ENCODE results near the gene KRT10. TPM values are rescaled to one million over a fixed set of nuclear protein-coding genes. Genes with fewer than 3 reads are reported as not detected.

KRT10 gene
- total RNA-seq, 4 donors from 2014 or later, result 5.1 to 19.0 (median 8.1) TPM

DNA sequence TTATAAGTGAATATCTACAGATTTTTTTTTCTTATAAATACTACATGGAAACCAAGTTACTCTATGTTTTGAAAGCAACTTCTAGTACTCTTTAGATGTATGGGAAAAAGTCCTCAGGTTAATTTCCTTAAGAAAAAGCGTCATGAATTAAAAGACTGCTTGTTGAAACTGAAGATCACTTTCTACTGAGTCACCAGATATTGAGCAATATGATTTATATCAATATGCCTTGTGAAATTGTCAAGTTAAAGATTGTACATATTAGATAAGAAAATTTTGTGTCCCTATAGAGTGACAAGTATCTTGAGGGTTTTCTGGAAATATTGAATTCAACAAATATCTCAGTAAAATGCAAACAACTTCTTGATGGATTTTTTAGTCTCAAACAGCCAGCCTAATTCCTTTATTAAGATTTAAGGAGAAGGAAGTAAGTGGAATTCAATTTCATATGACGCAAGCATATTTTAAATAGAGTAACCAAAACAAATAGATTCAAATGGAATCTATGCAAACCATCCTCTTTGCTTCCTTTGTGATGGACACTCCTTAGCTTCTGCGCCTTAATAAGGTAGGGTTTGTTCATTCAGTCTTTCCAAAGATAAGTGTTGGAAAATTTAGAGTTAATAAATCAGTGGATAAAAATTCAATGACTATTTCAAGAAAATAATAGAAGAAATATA, 28.0 kb upstream of the KRT10 start:
- Histone ChIP-seq H3K4me1 (no peaks in the 10 kb centered on the region), H3K9me3 (no peaks in the 10 kb centered on the region), H3K4me3 (no peak overlapping the region), H3K27me3 (no peaks in the 10 kb centered on the region), H3K27ac (no peak overlapping the region), H3K36me3 (no peaks in the 10 kb centered on the region)
- no peak for TF ChIP-seq POLR2A (IDR thresholded peaks at IDR 0.05)
- TF ChIP-seq, protein P1, sequence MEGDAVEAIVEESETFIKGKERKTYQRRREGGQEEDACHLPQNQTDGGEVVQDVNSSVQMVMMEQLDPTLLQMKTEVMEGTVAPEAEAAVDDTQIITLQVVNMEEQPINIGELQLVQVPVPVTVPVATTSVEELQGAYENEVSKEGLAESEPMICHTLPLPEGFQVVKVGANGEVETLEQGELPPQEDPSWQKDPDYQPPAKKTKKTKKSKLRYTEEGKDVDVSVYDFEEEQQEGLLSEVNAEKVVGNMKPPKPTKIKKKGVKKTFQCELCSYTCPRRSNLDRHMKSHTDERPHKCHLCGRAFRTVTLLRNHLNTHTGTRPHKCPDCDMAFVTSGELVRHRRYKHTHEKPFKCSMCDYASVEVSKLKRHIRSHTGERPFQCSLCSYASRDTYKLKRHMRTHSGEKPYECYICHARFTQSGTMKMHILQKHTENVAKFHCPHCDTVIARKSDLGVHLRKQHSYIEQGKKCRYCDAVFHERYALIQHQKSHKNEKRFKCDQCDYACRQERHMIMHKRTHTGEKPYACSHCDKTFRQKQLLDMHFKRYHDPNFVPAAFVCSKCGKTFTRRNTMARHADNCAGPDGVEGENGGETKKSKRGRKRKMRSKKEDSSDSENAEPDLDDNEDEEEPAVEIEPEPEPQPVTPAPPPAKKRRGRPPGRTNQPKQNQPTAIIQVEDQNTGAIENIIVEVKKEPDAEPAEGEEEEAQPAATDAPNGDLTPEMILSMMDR (IDR thresholded peaks at IDR 0.05), result no peak
- no peak for DNase-seq

DNA sequence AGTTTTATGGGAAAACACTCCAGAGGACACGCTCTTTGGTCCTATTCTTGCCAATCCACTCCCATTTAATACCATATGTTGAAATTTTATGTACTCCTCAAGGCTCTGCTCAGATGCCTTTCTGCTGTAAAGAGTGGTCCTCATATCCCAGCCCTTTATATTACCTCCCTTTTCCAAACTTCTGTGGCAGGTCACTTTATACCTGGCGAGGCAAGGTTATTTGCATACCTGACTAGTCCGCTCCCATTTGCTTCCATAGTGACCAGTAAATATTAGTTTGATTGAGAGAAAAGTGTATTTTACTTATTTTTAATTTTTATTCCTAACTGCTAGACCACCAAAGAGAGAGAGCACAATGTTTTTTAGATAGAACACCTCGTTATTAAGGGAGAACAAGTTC, 27.3 kb upstream of the KRT10 start:
- Histone ChIP-seq H3K4me1 (no peaks in the 10 kb centered on the region), H3K4me3 (no peak overlapping the region), H3K27ac (no peak overlapping the region), H3K9me3 (no peaks in the 10 kb centered on the region), H3K36me3 (no peaks in the 10 kb centered on the region), H3K27me3 (no peaks in the 10 kb centered on the region)
- TF ChIP-seq, protein P1 (IDR thresholded peaks at IDR 0.05), result no peak
- no peak for TF ChIP-seq POLR2A (IDR thresholded peaks at IDR 0.05)
- DNase-seq, result no peak

DNA sequence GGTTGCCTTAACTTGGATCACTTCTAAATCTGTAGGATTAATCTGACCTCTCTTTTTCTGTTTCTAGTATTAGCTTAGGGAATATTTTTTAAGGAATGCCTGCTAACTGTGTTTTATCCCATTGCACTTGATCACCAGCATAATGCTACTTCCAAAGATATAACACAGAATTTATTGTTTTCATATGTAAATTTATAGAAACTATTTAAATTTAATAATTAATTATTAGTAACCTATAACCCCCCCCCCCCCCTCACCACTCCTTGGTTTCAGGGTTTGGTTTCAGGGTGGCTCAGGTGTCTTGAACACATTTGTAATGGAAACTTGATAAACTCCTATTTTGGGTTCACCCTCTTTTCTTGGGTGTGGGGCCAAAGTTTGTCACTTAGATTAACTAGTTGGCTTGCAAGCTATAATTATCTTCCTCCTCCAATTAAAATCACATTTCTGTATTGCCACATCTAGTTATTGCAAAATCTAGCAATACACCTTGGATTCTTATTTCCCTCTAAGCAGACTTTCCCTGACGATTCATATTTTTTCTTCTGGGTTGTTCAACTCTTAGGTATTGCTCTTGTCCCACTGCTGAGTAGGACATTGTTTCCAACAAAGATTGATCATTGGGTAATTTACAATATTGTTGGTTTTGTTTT, 26.3 kb upstream of the KRT10 start:
- no peaks in the 10 kb centered on the region for H3K36me3 ChIP-seq
- no peak overlapping the region for H3K27ac ChIP-seq
- H3K4me3 ChIP-seq, result no peak overlapping the region
- H3K27me3 ChIP-seq, result no peaks in the 10 kb centered on the region
- no peaks in the 10 kb centered on the region for H3K4me1 ChIP-seq
- no peaks in the 10 kb centered on the region for H3K9me3 ChIP-seq
- no peak for TF ChIP-seq POLR2A (IDR thresholded peaks at IDR 0.05)
- TF ChIP-seq, protein P1 (IDR thresholded peaks at IDR 0.05), result no peak
- DNase-seq, result no peak

DNA sequence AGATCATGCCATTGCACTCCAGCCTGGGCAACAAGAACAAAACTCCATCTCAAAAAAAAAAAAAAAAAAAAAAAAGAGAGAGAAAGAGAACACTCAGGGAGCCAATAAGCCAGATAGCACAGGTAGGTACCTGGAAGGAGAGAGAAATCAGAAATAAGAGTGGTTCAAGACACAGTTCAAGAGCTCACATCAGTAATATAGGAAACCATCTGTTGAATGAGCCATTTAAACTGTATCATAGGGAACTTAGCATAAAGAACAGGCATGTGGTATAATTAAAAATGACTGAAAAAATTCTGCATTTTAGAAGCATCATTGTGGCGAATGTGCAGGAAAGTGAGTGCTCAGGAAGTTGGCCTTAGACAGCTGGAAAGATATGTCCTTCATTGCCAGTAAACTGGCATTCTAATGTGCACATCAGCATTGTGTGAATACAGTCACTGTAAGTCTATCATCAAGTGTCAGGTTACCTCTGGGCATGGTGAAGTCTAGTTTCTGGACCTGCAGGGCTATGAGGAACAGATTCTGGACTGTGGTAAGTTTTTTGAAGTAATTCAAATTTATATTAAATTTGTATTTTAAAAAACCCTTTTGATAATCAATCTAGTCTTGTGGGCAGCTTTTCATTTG, 24.2 kb upstream of the KRT10 start:
- no peak for DNase-seq
- Histone ChIP-seq H3K4me1 (no peaks in the 10 kb centered on the region), H3K4me3 (no peak overlapping the region), H3K27ac (no peak overlapping the region), H3K36me3 (no peaks in the 10 kb centered on the region), H3K27me3 (no peaks in the 10 kb centered on the region), H3K9me3 (no peaks in the 10 kb centered on the region)
- TF ChIP-seq, protein P1 (IDR thresholded peaks at IDR 0.05), result no peak
- no peak for TF ChIP-seq POLR2A (IDR thresholded peaks at IDR 0.05)

DNA sequence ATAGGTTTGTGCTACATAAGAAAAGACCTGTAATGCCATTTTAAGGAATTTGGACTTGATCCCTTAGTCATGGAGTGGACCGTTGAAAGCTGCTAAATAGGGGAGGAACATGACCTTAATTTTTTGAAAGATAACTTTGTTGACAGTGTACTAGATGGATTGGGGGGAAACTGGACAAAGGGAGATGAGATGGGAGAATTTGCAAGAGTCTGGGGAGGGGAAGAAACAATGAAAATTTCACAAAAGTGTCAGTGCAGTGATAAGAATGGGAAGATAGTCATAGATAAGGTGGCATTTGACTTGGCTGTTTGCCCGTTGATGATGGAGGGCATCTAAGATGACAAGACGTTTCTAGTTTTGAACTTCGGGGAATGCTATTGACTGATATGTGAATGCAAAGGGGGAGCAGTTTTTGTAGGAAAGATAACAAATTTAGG, 22.3 kb upstream of the KRT10 start:
- no peaks in the 10 kb centered on the region for H3K9me3 ChIP-seq
- no peak overlapping the region for H3K27ac ChIP-seq
- H3K4me3 ChIP-seq, result no peak overlapping the region
- no peak for DNase-seq
- TF ChIP-seq, protein P1 (IDR thresholded peaks at IDR 0.05), result no peak
- TF ChIP-seq POLR2A (IDR thresholded peaks at IDR 0.05), result no peak
- H3K4me1 ChIP-seq, result no peaks in the 10 kb centered on the region
- H3K27me3 ChIP-seq, result no peaks in the 10 kb centered on the region
- no peaks in the 10 kb centered on the region for H3K36me3 ChIP-seq

Measured in Peyer's patch (tissue), 4 donors.